AG08395 (cell line): ENCODE results near the gene ABCC10.
"Not testable (repeated sequence)": the region's sequence is repeated elsewhere in the genome, so short reads cannot be mapped to it uniquely, and the experiment has no call there.

Experiments used
- DNase-seq: peaks from one replicate; pipeline ENCODE4 v3.0.0; 2012; ENCODE audit warnings: mixed read lengths, low spot score

ABCC10 gene

DNA sequence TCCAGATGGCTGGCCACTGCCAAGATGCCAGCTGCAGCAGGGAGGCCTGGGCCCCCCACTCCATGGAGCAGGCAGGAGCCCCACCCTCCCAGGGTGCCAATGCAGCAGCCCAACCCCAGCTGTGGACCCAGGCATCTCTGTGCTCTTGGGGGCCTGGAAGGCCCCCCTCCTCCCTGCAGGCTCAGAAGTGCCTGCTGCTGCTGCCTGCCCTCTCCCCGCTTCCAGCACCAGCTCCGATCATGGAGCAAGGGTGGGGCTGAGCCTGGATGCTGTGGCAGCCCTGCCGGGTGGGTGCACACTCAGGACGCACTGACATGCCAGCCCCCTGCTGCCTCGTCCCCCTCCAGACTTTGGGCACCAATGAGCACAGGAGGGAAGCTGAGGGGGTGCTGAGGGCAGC lies 14.8 kb upstream of the ABCC10 start:
- no peak for DNase-seq

- DNase-seq = no peak
Observed at GRCh38 chr6:43413002-43413401, 14.3 kb upstream of the ABCC10 start.

DNA sequence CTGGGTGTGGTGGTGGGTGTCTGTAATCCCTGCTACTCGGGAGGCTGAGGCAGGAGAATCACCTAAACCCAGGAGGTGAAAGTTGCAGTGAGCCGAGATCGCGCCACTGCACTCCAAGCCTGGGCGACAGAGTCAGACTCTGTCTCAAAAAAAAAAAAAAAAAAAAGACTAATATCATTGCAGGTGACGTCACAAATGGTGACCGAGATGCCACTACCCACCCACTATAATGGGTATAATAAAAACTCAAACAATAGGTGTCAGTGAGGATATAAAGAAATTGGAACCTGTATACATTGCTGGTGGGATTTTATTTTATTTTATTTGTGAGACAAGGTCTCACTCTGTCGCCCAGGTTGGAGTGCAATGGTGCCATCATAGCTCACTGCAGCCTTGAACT lies 12.1 kb upstream of the ABCC10 start:
- DNase-seq = not testable (repeated sequence)

- no peak for DNase-seq
Observed at GRCh38 chr6:43416935-43417334, 10.4 kb upstream of the ABCC10 start.

- DNase-seq = no peak
Observed at GRCh38 chr6:43420012-43420709, 7.2 kb upstream of the ABCC10 start.

DNA sequence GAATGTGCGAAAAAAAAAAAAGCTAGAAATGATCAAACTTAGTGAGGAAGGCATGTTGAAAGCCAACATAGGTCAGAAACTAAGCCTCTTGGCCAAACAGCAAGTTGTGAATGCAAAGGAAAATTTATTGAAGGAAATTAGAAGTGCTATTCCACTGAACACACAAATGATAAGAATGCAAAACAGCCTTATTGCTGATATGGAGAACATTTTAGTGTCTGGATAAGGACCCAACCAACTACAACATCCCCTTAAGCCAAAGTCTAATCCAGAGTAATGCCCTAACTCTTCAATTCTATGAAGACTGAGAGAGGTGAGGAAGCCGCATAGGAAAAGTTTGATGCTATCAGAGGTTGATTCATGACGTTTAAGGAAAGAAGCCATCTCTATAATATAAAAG lies 5.5 kb upstream of the ABCC10 start:
- DNase-seq = no peak

GRCh38 chr6:43425083-43425482 lies 2.3 kb upstream of the ABCC10 start:
- not testable (repeated sequence) for DNase-seq

GRCh38 chr6:43426928-43427405 lies 374 bp upstream of the ABCC10 start:
- DNase-seq = no peak

GRCh38 chr6:43428112-43428570 lies 800 bp downstream of the ABCC10 start:
- DNase-seq = no peak

- DNase-seq = no peak
Observed at GRCh38 chr6:43428874-43429273, 1.5 kb downstream of the ABCC10 start.

DNA sequence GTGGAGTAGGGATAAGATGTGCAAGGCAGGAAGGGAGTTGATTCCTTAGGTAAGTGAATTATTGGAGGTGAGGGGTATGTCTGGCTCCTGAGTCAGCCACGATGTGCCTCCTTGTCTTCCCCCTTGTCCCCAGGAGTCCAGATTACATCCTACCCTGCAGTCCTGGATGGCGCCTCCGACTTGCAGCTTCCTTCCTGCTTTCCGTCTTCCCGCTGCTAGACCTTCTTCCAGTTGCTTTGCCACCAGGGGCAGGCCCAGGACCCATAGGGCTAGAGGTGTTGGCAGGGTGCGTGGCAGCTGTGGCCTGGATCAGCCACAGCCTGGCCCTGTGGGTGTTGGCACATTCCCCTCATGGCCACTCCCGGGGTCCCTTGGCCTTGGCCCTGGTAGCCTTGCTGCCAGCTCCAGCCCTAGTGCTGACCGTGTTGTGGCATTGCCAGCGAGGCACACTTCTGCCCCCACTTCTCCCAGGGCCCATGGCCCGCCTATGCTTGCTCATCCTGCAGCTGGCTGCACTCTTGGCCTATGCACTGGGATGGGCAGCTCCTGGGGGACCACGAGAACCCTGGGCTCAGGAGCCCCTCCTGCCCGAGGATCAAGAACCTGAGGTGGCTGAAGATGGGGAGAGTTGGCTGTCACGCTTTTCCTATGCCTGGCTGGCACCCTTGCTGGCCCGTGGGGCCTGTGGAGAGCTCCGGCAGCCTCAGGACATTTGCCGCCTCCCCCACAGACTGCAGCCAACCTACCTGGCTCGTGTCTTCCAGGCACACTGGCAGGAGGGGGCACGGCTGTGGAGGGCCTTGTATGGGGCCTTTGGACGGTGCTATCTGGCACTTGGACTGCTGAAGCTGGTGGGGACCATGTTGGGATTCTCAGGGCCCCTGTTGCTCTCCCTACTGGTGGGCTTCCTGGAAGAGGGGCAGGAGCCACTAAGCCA lies 4.9 kb downstream of the ABCC10 start:
- DNase-seq = no peak

DNA sequence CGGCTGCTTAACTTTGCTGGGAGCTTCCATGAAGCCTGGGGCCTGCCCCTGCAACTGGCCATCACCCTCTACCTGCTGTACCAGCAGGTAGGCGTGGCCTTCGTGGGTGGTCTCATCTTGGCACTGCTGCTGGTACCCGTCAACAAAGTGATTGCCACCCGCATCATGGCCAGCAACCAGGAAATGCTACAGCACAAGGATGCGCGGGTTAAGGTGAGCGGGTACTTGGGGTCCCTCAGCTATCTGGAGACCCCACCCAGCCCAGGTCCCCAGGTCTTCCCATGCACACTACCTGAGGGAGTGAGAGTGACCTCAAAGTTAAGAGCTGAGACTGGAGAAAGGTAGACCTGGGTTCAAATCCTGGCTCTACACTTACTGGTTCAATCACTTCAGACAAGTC lies 5.8 kb downstream of the ABCC10 start:
- no peak for DNase-seq

GRCh38 chr6:43434001-43434840 lies 6.9 kb downstream of the ABCC10 start:
- DNase-seq = no peak

GRCh38 chr6:43434943-43435342 lies 7.6 kb downstream of the ABCC10 start:
- no peak for DNase-seq

GRCh38 chr6:43435682-43436437 lies 8.5 kb downstream of the ABCC10 start:
- peak; percentile 17 for DNase-seq

GRCh38 chr6:43436577-43437282 lies 9.4 kb downstream of the ABCC10 start:
- DNase-seq = peak; percentile 85

GRCh38 chr6:43437700-43438099 lies 10.4 kb downstream of the ABCC10 start:
- no peak for DNase-seq

- no peak for DNase-seq
Observed at GRCh38 chr6:43442935-43443334, 15.6 kb downstream of the ABCC10 start.

DNA sequence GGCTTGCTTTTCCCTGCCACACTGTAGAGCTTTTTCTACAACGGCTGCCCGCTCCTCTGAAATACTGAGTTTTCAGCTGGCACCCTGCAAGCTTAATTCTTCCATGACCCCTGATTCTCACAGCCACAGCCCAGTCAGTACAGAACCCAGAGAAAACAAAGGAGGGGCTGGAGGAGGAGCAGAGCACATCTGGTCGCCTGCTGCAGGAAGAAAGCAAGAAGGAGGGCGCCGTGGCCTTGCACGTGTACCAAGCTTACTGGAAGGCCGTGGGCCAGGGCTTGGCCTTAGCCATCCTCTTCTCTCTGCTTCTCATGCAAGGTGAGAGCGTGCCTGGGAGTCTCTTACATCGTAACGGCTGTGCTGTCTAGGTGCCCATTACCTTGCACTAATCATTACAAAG lies 16.7 kb downstream of the ABCC10 start:
- peak; percentile 27 for DNase-seq

DNA sequence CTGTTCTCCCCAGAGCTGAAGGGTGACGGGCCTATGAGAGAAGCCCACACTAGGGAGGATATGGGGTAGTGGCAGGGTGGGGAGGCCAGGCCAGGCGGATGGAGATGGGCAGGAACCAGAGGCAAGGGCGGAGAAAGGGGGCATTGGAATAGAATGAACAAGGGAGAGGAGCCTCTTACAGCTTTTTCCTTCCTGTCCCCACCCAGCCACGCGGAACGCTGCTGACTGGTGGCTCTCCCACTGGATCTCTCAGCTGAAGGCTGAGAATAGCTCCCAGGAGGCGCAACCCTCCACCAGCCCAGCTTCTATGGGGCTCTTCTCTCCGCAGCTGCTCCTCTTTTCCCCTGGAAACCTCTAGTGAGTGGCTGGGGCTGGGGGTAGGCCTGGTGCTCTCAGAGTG lies 17.2 kb downstream of the ABCC10 start:
- DNase-seq = no peak

DNA sequence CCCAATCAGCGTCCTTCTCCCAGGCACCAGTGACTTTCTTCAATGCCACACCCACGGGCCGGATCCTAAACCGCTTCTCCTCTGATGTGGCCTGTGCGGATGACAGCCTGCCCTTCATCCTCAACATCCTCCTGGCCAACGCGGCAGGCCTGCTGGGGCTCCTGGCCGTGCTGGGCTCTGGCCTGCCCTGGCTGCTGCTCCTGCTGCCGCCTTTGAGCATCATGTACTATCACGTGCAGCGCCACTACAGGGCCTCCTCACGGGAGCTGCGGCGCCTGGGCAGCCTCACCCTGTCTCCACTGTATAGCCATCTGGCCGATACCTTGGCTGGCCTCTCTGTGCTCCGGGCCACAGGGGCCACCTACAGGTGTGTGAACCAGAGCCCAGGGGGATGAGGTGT lies 18.2 kb downstream of the ABCC10 start:
- DNase-seq = no peak
